NCI-H1436 (cell line): ENCODE results near the gene IGFN1.
"Not testable (repeated sequence)": the region's sequence is repeated elsewhere in the genome, so short reads cannot be mapped to it uniquely, and the experiment has no call there.

Experiments
- DNase-seq: peaks from one replicate; lab custom pipeline; 2025; lab: John Stamatoyannopoulos, UW

The IGFN1 gene

DNA sequence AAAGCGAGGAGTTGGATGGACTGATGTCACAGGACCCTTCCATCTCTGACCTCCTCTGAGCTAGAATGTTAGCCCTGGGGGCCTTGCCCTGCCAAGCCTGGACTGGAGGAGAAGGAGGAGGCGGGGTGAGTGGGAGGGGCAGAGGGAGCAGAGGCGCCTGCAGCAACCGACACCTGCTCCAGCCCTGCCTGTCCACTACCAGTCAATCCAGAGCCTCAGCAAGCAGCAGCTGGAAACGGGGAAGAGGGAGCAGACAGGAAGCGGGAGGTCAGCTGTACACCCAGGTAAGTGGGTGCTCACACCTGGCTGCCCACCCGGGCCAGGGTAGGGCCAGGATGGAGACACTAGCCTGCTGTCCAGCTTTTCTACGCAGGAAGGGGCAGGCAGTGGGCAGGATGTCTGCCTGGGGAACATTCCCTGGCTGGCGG is at the start of gene IGFN1:
TSS of gene IGFN1 (plus strand) at position 201 of the 428 bp plus-strand sequence. CDS start 2,470 bp downstream, outside the sequence.
- DNase-seq, result no peak

DNA sequence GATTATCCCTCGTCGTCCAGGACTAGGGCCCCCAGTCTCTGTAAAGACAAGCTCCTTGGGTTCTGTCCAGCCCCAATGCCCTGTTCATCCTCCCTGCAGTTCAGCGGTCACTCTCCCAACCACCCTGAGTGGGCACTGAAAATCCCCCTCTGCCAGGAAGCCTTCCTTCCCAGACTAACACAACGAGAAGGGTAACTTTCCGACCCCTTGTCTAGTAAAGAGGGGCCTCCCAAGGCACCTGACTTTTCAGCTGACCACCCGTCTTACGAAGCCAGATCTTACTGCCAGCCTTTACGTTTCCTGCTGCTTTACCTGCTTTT is 49.7 kb upstream of the IGFN1 start:
- no peak for DNase-seq

DNA sequence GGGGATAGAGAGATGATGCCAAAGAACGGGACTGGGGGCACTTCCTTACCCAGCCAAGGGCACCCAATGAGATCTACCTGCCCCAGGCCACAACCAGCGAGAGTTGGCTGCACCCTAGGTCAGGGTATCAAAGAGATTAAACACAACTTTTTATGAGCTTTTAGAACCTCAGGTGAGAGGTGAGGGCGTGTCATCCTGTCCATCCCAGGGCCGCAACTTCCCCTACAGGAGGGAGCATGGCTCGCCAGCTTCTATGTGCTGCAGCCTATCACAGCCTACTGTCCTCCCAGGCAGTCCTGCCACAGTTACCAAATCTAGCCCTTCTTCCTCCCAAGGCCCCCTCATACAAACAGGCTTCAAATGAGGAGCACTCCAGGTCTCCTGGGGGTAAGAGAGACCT is 49.2 kb upstream of the IGFN1 start:
- DNase-seq, result no peak

DNA sequence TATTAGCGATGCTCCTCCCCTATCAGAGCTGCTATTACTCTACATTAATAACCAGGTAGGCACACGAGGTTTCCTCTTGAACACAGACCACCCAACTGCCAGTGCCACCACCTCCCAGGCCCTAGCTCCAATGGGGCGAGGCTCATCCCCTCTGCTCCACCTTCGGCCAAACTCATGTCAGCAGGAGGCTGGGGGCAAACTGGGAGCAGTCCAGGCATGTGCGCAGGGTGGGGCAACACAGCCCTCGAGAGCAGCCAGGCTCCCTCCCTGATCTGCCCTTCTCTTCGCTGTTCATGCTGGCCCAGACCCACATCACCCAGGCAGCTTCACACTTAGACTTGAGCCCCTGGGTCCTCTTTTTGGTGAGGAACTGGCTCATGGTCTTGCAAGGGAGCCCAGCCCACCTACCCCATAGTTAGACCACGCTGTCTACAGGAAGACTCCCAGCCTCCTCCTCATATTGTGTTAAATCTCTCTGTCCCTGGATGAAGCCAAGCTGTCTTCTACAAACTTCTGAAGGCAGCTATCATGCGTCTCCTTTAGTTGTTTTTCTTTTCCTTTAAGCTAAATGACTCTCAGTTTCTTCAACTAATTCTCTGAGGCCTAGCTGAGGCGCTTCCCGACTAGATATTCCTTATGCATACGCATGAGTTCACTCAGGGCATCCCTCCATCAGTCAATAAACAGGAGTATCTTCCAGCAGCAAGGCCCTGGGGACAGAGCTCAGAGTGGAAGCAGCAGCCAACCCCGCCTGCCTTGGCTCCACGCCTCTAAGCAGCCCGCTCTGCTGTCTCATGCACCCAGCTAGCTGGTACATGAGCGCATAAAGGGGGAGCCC is 48.4 kb upstream of the IGFN1 start:
- no peak for DNase-seq

DNA sequence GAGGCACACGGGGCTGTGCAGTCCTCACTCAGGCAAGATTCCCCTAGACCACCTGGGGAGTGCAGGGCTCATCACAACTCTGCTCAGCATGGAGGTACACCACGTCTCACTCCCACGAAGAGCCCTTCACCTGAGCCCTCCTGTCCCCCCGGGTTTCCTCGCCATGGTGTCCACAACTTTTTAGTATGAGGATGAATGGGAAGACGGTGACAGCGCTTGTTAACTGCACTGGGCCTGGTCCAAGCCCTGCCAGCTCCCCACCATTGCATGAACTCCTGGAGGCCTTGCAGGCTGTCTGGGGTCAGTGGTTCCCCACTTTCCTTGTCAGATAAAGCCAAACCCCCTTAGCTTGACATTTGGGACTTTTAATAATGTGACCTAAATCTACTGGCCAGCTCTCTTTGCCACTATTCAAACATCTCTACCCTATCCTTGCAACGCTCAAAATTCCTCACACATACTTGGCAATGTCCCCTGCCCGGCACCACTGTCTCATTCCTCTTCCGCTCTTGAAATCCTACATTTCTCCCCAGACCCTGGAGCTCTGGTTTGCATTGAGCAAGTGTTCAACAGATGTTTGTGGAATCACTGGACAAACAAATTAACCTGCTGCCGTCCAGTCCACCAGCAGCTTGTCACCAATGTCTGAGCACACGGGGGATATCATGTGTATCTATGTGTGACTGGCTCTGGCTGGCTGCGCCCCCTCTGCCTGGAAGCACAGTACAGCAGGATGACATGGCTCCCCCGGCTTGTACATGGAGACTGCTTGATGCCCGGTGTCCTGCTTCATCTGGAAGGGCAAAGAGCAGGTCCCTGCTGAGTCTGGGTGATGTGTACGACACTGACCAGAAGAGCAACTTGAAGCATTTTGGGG is 47.5 kb upstream of the IGFN1 start:
- DNase-seq, result no peak

DNA sequence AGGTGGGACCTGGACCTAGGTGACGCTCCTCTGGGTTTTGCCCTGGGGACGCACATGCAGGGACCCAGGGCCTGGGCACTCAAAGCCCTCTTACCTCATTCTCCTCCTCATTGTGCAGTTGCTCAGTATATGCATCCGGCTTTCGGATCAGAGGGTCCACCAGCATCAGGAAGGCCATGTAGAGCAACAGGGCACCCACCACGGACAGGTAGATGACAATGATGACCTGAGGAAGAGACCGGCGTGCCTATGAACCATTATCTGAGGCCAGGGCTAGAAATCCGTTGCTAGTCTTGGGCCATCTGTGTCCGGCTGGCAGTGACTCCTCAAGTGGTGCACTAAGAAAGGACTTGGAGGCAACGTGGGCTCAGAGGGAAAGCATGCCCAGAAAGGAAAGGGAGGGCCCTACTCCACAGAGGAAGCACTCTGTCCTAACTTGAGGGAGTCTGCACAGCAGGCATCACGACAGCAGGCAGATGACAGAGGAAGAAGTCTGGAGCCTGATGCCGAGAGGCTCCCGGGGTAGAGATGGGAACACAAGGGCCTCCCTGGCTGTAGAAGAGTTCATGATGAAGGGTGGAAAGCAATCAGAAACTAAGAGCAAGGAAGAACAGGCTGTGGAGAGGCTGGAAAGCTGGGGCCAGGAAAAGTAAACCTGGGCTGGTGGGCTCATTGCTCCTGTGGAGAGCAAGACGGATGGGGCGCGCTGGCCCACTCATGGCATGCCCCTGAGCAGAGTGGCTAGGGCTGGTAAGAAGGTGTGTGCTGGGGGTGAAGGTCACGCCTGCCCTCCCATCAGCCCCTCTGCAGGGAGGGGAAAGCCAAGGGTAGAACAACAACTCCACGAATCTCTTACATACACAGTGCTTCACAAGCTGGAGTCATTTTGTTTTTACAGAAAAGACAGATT is 46.6 kb upstream of the IGFN1 start:
- DNase-seq, result no peak

DNA sequence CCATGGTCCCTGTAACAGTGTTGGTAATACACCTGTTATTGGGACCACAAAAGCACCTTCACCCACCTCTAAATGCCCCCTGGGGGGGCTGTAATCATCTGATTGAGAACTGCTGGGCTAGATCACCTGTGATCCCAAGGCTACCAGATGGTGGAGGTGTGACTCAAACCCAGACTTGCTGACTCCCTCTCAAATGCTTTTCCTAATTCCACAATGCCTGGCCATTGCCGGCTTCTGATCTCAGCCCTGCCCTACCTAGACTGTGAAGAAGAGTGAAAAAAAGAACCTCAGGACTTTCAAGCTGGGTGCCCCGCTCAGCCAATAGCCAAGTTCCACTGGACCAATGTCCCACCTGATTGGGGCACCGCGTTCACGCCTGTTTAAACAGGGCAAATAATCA is 45.9 kb upstream of the IGFN1 start:
- DNase-seq, result no peak

DNA sequence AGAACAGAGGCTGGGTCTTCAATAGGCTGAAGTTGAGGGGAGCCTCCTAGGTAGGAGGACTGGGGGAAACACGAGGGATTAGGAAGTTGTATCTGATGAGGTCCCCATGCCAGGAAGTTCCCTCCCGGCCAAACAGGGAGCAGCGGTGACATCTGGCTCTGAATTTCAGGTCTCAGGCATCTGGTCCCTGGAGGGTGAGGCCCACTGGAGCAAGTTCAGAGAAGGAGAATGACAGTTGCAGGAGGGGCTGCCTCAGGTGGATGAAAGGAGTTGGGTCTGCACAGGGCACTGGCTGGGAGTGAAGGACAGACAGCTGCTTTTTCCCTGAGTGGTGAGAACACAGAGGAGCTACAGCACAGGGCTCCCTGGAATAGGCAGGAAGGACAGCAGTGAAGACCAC is 45.5 kb upstream of the IGFN1 start:
- no peak for DNase-seq

DNA sequence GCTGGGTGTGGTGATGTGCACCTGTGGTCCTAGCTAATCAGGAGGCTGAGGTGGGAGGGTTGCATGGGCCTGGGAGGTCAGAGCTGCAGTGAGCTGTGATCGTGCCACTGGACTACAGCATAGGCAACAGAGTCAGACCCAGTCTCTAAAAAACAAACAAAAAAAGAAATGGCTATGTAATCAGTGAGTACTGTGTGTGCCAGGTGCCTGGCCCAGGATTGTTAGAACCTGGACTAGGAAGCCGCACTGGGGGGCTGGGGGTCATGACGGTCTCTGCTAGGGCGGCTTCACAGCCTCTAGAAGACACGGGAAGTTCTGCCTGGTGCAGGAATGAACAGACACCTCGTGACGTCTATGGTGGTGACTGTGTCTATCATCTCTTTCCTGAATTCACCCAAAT is 44.8 kb upstream of the IGFN1 start:
- no peak for DNase-seq

DNA sequence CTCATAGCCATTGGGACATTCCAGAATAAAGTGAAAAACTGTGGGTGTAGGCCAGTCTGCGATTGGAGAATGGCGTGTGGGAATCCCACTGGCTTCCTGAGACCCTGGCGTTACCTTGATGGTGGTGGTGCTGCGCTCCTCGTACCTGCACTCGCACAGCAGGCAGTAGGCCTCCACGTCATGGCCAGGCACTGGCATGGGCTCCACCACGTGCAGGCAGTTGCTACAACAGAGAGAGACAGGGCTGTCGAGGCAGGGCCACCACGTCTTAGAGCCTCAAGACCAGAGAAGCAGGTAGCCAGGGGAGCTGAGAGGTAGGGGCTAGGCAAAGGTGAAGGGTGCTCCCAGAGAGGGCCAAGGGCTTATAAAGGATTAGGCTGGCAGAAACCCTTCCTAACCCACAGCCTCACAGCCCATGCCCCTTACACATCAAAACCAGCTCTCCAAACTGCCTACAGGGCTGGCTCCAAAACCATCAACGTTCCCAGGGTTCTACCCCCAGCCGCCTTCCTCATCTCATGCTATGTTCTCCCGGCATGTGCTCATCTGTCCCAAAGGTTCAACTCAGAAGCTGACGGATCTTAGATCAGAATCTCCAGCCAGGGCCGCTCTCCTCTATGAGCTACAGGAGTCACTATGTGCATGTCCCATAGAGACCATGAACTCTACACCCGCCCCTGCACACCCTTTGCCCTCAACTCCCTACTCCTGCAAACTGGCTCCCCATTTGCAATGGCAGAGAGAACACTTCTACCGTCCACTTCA is 43.8 kb upstream of the IGFN1 start:
- DNase-seq, result no peak

DNA sequence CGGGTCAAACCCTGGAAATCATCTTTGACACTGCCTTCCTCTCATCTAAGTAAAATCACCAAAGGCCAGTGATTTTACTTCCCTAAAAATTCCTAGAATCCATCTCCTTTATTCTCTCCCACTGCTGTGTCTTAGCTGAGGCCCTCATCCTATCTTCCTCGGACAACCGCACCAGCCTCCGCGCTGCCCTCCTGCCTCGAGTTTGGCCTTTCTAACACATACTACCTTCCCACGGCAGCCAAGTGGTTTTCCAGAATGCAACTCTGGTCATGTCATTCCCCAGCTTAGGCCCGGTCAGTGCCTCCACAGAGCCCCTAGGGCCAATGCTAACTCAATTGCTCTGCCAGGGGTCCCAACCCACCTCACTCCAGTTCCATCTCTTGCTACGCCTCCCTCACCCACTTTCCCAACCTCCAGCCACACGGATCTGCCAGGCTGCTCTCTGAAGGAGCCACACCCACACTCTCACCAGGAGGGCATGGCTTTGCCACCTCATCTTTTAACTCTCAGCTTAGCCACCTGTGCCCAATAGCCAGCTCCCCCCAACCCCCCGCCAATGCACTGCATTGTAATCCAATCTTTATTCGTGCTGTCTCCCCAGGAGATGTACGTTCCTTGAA is 43.1 kb upstream of the IGFN1 start:
- no peak for DNase-seq

DNA sequence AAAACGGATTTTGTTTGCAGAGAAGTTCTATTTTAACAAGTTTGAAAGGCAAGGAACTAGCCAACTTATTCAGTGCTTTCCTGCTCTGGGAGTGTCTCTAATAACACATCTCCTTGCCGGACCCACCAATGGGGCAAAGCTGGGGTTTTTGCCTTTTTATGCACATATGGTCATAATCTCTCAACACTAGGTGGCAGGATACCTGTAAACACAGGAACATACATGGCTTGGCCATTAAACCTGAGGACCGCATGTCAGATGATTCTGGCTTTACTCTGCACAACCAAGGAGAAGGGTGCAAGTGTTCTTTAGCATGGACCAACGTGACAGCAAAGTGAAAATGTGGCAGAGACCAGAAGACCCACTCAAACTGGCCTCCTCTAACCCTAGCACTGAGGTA is 41.2 kb upstream of the IGFN1 start:
- peak; percentile 44 for DNase-seq

DNA sequence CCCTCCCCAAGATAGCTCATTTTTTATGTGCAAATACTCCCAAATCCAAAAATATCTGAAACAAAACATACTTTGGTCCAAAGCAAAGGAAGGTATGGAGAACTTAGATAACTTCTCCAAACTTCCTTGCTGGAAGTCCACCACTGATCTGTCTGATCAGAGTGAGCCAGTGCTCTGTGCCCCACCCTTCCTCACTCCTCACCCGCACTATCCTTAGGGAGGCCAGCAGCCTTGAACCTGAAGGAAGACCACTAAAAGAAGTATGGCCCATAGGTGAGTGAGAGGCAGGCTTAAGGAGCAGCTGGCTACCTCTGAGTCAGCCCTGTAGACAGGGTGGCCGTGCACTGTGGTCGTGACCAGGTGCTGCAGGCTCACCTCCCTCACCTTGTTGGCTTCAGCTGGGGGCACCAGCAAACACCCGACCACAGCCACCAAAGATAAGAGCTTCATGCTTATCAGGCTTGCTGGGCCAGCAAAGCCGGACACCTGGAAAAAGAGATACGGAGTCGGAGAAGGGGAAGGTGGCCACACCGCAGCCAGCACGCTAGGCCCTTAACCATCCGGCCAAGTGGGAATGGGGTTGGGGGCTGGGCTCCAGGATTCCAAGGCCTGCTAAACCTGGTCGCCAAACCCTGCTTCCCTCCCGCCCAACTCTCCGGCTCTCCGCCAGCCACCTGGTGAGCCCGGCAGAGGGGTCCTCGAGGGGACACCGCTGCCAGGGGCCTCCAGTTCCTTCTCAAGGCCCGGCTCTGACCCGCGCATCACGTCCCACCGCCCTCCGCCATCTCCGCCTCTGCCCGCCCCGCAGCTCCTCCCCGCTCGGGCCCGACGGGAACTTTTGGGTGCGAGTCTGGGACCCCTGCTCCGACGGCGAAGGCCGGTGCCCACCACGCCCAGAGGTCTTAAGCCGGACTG is 36.9 kb upstream of the IGFN1 start:
- peak; percentile 83 for DNase-seq

DNA sequence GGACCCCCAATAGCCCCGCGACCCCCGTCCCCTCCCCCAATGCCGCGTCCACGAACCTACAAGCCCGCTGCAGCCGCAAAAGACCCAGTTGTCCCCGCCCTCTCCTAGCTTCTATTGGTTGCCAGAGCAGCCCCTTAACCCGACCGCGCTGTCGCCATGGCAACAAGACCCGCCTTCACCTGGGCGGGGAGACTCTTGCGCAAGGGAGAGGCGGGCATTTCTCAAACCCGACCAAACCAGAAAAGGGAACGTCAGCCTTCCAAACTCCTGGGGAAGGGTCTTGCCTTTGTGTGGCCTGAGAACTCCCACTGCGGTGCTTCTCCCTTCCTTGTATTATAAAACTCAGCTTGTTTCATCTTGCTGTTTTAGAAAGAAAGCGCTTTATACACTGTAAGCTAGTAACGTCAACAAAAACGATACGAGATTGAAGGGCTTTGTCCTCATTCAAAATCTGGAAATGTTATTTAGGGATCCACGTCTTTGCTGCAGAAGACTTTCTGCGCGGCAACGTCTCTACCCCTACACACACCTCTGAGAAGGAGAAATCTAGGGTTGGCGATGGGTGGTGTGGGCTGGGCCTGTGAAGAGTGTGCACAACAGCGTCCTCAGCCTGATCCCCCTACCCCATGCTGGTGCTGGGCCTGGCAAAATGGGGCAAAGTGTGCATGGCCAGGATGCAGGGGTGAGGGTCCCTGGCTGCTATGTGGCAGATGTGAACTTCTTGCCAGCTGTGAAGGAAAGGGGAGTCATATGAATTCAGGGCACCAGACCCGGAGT is 36.0 kb upstream of the IGFN1 start, which contains the start of gene TMEM9:
TSS of gene TMEM9 (minus strand) at position 86 of the 777 bp plus-strand sequence. CDS start 551 bp downstream, outside the sequence.
- peak; percentile 99 for DNase-seq

DNA sequence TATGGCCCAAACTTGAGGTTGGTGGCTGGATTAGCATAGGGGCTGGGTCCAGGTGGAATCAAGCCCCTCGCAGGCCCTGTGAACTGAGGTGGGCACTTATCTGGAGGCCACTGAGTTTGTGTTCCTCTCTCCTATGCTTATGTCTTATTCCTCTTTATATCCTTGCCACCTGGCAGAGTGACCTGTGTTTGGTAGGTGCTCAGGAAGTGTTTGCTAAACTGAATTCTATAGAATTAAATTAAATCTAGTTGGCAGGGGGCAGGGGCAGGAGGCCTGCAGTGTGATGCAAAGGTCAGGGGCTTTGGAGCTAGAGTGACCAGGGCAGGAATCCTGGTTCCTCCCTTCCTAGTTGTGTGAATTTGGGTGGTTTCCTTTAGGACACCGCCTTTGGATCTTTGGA is 35.3 kb upstream of the IGFN1 start:
- no peak for DNase-seq

DNA sequence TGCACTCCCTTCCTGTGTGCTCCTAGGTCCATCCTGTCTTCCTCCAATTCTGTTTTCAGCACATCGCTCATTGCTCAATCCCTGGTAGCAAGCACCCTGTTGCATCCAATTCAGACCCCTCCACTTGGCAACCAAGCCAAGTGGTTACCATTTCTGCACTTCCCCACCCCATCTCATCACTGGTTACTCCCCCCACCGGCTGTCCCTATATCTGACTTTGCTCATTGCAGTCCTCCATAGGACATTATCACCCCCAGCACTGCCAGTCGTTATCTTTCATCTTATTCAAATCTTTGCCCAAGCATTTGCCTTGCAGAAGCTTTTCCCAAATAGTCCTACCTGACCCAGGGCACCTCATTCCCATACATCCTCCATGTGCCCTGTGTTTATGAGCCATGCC is 34.3 kb upstream of the IGFN1 start:
- no peak for DNase-seq

DNA sequence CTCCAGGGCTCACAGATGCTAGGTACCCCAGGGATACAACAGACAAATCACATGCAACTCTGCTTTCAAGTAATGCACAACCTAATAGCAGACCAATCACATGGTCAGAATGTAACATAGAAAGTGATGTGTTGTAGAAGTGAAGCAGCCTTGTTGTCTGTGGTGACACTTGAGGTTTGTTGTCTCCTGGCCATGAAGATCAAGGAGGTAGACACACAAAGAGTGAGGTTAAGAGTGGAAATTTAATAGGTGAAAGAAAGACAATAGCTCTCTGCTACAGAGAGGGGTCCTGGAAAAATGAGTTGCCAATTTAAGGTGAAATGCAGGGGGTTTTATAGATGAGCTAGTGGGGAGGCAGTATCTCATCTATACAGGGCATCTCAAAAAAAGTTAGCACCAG is 33.8 kb upstream of the IGFN1 start:
- no peak for DNase-seq

DNA sequence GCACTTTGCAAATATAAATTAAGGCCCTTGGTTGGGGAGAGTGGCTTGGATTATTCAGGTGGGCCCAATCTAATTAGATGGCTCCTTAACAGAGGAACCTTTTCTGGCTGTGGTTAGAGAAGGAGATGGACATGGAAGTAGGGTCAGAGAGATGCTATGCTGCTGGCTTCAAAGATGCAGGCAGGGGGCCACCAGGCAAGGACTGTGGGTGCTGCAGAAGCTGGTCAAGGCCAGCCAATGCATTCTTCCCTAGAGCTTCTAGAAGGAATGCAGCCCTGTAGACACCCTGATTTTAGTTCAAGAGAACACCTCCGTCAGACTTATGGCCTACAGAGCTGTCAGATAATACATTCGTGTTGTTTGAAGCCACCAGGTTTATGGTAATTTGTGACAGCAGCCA is 32.7 kb upstream of the IGFN1 start:
- DNase-seq, result no peak

DNA sequence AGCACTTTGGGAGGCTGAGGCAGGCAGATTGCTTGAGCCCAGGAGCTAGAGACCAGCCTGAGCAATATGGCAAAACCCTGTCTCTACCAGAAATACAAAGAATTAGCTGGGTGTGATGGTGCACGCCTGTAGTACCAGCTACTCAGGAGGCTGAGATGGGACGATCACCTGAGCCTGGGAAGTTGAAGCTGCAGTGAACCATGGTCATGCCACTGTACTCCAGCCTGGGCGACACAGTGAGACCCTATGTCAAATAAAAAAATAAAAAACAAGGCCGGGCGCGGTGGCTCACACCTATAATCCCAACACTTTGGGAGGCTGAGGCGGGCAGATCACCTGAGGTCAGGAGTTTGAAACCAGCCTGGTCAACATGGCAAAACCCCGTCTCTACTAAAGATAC is 27.6 kb upstream of the IGFN1 start:
- DNase-seq, result not testable (repeated sequence)
